ENCODE results near the gene CLDN9. TPM values are rescaled to one million over a fixed set of nuclear protein-coding genes. Genes with fewer than 3 reads are reported as not detected.

The CLDN9 gene
- total and polyA plus RNA-seq, 9 of the 15 experiments (the other 6 are each of a cell fraction or from before 2014, with no cell fraction given): 0.12 to 0.44 (median 0.22) TPM; not detected in 4

GRCh38 chr16:3021449-3022207 lies 8.9 kb downstream of the CLDN9 start (continued):
- TF ChIP-seq CGGBP1 (CRISPR knock-in tag; IDR thresholded peaks at IDR 0.05) (no peak), ZNF277 (CRISPR knock-in tag; IDR thresholded peaks at IDR 0.05; ENCODE audit: borderline replicate concordance) (no peak), HLTF (IDR thresholded peaks at IDR 0.05) (no peak), ZNF282 (CRISPR knock-in tag; IDR thresholded peaks at IDR 0.05) (no peak), ZC3H8 (IDR thresholded peaks at IDR 0.05) (no peak), FOXJ2 (tag; IDR thresholded peaks at IDR 0.05) (no peak), HMG20B (CRISPR knock-in tag; IDR thresholded peaks at IDR 0.05) (no peak), THRAP3 (IDR thresholded peaks at IDR 0.05; ENCODE audit: borderline replicate concordance) (no peak), MBD2 (IDR thresholded peaks at IDR 0.05; ENCODE audit: borderline replicate concordance, low read depth) (no peak), PHF8 (IDR thresholded peaks at IDR 0.05; ENCODE audit: borderline replicate concordance, low read length) (no peak), MAX (CRISPR knock-in tag; IDR thresholded peaks at IDR 0.05) (peak; percentile 21; the same call in 1 of the 2 replicates), EP300 (IDR thresholded peaks at IDR 0.05; ENCODE audit: low read length) (no peak), E4F1 (CRISPR knock-in tag; IDR thresholded peaks at IDR 0.05; ENCODE audit: borderline replicate concordance) (no peak), POLR3G (IDR thresholded peaks at IDR 0.05; ENCODE audit: extremely low read depth, insufficient read length, insufficient replicate concordance) (no peak), TFAM (CRISPR knock-in tag; conservative IDR thresholded peaks at IDR 0.05) (no peak), NR2C2 (CRISPR knock-in tag; IDR thresholded peaks at IDR 0.05) (no peak), NR2C2 (tag; IDR thresholded peaks at IDR 0.05) (no peak), COPS2 (conservative IDR thresholded peaks at IDR 0.05) (no peak), HDAC1 (IDR thresholded peaks at IDR 0.05) (0 out of 4 replicates have a peak, but pooled peaks of 1 of the 2 experiments have one; percentile 6), PCBP2 (IDR thresholded peaks at IDR 0.05; ENCODE audit: low read depth, low read length, poor library complexity, severe bottlenecking) (no peak)
- TF ChIP-seq, protein P1, sequence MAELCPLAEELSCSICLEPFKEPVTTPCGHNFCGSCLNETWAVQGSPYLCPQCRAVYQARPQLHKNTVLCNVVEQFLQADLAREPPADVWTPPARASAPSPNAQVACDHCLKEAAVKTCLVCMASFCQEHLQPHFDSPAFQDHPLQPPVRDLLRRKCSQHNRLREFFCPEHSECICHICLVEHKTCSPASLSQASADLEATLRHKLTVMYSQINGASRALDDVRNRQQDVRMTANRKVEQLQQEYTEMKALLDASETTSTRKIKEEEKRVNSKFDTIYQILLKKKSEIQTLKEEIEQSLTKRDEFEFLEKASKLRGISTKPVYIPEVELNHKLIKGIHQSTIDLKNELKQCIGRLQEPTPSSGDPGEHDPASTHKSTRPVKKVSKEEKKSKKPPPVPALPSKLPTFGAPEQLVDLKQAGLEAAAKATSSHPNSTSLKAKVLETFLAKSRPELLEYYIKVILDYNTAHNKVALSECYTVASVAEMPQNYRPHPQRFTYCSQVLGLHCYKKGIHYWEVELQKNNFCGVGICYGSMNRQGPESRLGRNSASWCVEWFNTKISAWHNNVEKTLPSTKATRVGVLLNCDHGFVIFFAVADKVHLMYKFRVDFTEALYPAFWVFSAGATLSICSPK (IDR thresholded peaks at IDR 0.05; ENCODE audit: borderline replicate concordance): no peak
- TF ChIP-seq, protein P2, sequence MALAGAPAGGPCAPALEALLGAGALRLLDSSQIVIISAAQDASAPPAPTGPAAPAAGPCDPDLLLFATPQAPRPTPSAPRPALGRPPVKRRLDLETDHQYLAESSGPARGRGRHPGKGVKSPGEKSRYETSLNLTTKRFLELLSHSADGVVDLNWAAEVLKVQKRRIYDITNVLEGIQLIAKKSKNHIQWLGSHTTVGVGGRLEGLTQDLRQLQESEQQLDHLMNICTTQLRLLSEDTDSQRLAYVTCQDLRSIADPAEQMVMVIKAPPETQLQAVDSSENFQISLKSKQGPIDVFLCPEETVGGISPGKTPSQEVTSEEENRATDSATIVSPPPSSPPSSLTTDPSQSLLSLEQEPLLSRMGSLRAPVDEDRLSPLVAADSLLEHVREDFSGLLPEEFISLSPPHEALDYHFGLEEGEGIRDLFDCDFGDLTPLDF (CRISPR knock-in tag; IDR thresholded peaks at IDR 0.05): no peak
